HEK293 (cell line): ENCODE measurements around the gene C2orf42.
A peak's percentile ranks its signal among the peaks of the same experiment; 100 is the strongest.

ENCODE experiments used
- CTCF ChIA-PET: fragments of 350-600 bp; formaldehyde crosslinking; extraction: SDS; loops from one replicate; lab custom pipeline; 2021; ENCODE audit warnings: antibody characterized with exemption; lab: Yijun Ruan, JAX
- POLR2A ChIA-PET: fragments of 300-600 bp; formaldehyde crosslinking; extraction: SDS; loops from one replicate; lab custom pipeline; 2020; ENCODE audit warnings: antibody characterized with exemption, inconsistent platforms; lab: Yijun Ruan, JAX
- H3K27ac ChIP-seq: fragments of 200-500 bp; sonication (Bioruptor generic); 2 replicates; pipeline ENCODE4 v1.5.1; 2014; ENCODE audit warnings: low read depth, low read length, control low read depth, inconsistent platforms; ENCODE audit errors: extremely low read depth
- H3K36me3 ChIP-seq, 2 experiments: fragments of 200-500 bp in 1 of 2; sonication (Bioruptor generic) in 1 of 2; 1 replicate in 1 of 2; 2 replicates in 1 of 2; pipeline ENCODE4 v1.5.1; 2014 to 2017; ENCODE audit warnings: inconsistent platforms in 2 of 2, low read length in 2 of 2; ENCODE audit not compliant: control insufficient read depth in 2 of 2, insufficient read depth in 1 of 2
- H3K4me1 ChIP-seq: fragments of 200-500 bp; sonication (Bioruptor generic); 2 replicates; pipeline ENCODE4 v1.5.1; 2014; ENCODE audit warnings: mild to moderate bottlenecking, low read length, inconsistent platforms; ENCODE audit not compliant: control insufficient read depth, insufficient read depth
- H3K4me3 ChIP-seq: 2 replicates; pipeline ENCODE4 v1.5.1; 2011; ENCODE audit warnings: low read depth, mild to moderate bottlenecking, control low read depth, low read length, moderate library complexity
- H3K9me3 ChIP-seq: fragments of 200-500 bp; sonication (Bioruptor generic); 2 replicates; pipeline ENCODE4 v1.5.1; 2014; ENCODE audit warnings: low read depth, low read length, inconsistent platforms; ENCODE audit not compliant: control insufficient read depth, insufficient read depth
- YY2 ChIP-seq: fragments of 450-650 bp; formaldehyde crosslinking; IDR thresholded peaks from 2 replicates; pipeline ENCODE4 v1.5.1; 2016; ENCODE audit warnings: missing biosample characterization, missing genetic modification characterization
- ZBTB17 ChIP-seq: fragments of 450-650 bp; formaldehyde crosslinking; IDR thresholded peaks from 2 replicates; pipeline ENCODE4 v1.5.1; 2016; ENCODE audit warnings: missing biosample characterization, missing genetic modification characterization
- ZBTB48 ChIP-seq: fragments of 450-650 bp; formaldehyde crosslinking; IDR thresholded peaks from 2 replicates; pipeline ENCODE4 v1.5.1; 2016; ENCODE audit warnings: missing biosample characterization, missing genetic modification characterization
- ZNF138 ChIP-seq: fragments of 450-650 bp; formaldehyde crosslinking; IDR thresholded peaks from 2 replicates; pipeline ENCODE4 v1.5.1; 2016; ENCODE audit warnings: missing biosample characterization, missing genetic modification characterization, borderline replicate concordance
- ZNF16 ChIP-seq: fragments of 450-650 bp; formaldehyde crosslinking; IDR thresholded peaks from 2 replicates; pipeline ENCODE4 v1.5.1; 2016; ENCODE audit warnings: low read depth, missing biosample characterization, missing genetic modification characterization
- ZNF174 ChIP-seq: fragments of 450-650 bp; formaldehyde crosslinking; IDR thresholded peaks from 2 replicates; pipeline ENCODE4 v1.5.0; 2017; ENCODE audit warnings: missing biosample characterization, mild to moderate bottlenecking, missing genetic modification characterization
- ZNF311 ChIP-seq: fragments of 450-650 bp; formaldehyde crosslinking; IDR thresholded peaks from 2 replicates; pipeline ENCODE4 v1.5.1; 2017; ENCODE audit warnings: missing biosample characterization, missing genetic modification characterization, borderline replicate concordance
- ZNF335 ChIP-seq: fragments of 450-650 bp; formaldehyde crosslinking; conservative IDR thresholded peaks from 2 replicates; pipeline ENCODE4 v1.5.1; 2016; ENCODE audit warnings: missing biosample characterization, missing genetic modification characterization
- ZNF37A ChIP-seq: fragments of 450-650 bp; IDR thresholded peaks from 2 replicates; pipeline ENCODE4 v1.5.1; 2018; ENCODE audit warnings: missing biosample characterization, missing genetic modification characterization
- ZNF391 ChIP-seq: fragments of 450-650 bp; formaldehyde crosslinking; IDR thresholded peaks from 2 replicates; pipeline ENCODE4 v1.5.1; 2016; ENCODE audit warnings: low read depth, missing biosample characterization, missing genetic modification characterization, borderline replicate concordance
- ZNF394 ChIP-seq: fragments of 450-650 bp; formaldehyde crosslinking; IDR thresholded peaks from 2 replicates; pipeline ENCODE4 v1.5.1; 2016; ENCODE audit warnings: missing biosample characterization, missing genetic modification characterization, mild to moderate bottlenecking, moderate library complexity, borderline replicate concordance
- ZNF600 ChIP-seq: fragments of 450-650 bp; formaldehyde crosslinking; IDR thresholded peaks from 2 replicates; pipeline ENCODE4 v1.5.1; 2016; ENCODE audit warnings: missing biosample characterization, missing genetic modification characterization
- ZNF660 ChIP-seq: fragments of 450-650 bp; IDR thresholded peaks from 2 replicates; pipeline ENCODE4 v1.5.1; 2018; ENCODE audit warnings: missing biosample characterization, mild to moderate bottlenecking, missing genetic modification characterization
- TF ChIP-seq, protein P1 (sequence below): fragments of 450-650 bp; formaldehyde crosslinking; IDR thresholded peaks from 2 replicates; pipeline ENCODE4 v1.5.1; 2016; ENCODE audit warnings: missing biosample characterization, missing genetic modification characterization
- TF ChIP-seq, protein P2 (sequence below): fragments of 450-650 bp; formaldehyde crosslinking; IDR thresholded peaks from 2 replicates; pipeline ENCODE4 v1.5.1; 2016; ENCODE audit warnings: missing biosample characterization, missing genetic modification characterization

The C2orf42 gene

GRCh38 chr2:70116936-70117552, 73.8 kb downstream of the C2orf42 start:
- Histone ChIP-seq H3K4me1 (peaks cover 4% of the 10 kb centered on the region; the same call in 1 of the 2 replicates), H3K36me3 (no peaks in the 10 kb centered on the region), H3K4me3 (no peak overlapping the region), H3K27ac (no peak overlapping the region), H3K9me3 (no peaks in the 10 kb centered on the region)
- ChIA-PET POLR2A (no interaction called here), CTCF (interaction anchor here (0.6 to 1.0 kb wide), 2 partner anchors 80 to 530 kb away, joined by 4 to 5 read pairs; no protein-coding TSS in a partner anchor)
- TF ChIP-seq, protein P1, sequence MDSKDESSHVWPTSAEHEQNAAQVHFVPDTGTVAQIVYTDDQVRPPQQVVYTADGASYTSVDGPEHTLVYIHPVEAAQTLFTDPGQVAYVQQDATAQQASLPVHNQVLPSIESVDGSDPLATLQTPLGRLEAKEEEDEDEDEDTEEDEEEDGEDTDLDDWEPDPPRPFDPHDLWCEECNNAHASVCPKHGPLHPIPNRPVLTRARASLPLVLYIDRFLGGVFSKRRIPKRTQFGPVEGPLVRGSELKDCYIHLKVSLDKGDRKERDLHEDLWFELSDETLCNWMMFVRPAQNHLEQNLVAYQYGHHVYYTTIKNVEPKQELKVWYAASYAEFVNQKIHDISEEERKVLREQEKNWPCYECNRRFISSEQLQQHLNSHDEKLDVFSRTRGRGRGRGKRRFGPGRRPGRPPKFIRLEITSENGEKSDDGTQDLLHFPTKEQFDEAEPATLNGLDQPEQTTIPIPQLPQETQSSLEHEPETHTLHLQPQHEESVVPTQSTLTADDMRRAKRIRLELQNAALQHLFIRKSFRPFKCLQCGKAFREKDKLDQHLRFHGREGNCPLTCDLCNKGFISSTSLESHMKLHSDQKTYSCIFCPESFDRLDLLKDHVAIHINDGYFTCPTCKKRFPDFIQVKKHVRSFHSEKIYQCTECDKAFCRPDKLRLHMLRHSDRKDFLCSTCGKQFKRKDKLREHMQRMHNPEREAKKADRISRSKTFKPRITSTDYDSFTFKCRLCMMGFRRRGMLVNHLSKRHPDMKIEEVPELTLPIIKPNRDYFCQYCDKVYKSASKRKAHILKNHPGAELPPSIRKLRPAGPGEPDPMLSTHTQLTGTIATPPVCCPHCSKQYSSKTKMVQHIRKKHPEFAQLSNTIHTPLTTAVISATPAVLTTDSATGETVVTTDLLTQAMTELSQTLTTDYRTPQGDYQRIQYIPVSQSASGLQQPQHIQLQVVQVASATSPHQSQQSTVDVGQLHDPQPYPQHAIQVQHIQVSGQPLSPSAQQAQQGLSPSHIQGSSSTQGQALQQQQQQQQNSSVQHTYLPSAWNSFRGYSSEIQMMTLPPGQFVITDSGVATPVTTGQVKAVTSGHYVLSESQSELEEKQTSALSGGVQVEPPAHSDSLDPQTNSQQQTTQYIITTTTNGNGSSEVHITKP: peak; percentile 59
- no peak for TF ChIP-seq ZNF660 (tag by site-specific recombination)
- peak; percentile 54 for TF ChIP-seq ZNF335 (tag by site-specific recombination)

DNA sequence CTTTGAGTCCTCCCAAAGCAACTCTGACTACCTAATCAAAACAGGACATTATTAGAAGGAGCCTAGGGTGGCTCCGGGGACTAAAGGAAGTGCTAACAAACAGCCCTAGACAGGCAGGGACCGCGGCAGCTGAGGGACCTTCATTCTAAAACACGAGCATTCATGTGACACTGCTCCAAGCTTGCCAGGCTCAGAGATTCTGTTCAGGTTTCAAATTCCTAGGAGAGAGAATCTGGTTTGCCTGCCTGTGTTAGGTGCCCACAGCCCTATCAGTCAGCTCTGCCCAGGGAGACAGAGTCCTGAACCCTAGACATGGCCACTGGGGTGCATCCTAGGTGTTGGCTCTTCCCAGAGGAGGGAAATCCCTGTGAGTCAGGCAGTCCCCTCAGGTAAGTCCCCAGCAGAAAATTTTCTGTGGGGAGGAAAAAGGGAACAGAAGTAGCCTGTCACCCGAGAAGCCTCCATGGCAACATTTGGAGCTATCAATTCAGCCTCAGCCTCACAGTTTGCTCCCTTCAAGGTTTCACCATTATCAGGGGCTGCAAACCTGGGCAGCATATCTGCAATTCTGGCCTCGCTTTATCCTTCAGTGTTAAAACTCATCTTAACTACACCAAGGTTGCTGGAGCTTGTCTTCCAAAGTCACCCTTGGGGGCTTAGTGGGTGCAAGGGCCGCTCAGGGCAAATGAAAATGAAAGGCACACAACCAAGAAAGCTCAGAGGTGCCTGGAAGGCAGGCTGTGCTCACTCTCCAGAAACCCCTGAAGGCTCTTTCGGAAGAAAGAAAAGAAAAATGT, 75.0 kb downstream of the C2orf42 start:
- POLR2A ChIA-PET: no interaction called here
- Histone ChIP-seq H3K4me1 (peaks cover 4% of the 10 kb centered on the region; the same call in 1 of the 2 replicates), H3K9me3 (no peaks in the 10 kb centered on the region), H3K4me3 (no peak overlapping the region), H3K36me3 (no peaks in the 10 kb centered on the region), H3K27ac (no peak overlapping the region)
- CTCF ChIA-PET: interaction anchor here (0.6 to 1.1 kb wide), 2 partner anchors 9 to 13 kb away, joined by 3 to 7 read pairs; no protein-coding TSS in a partner anchor
- peak; percentile 74 for TF ChIP-seq ZBTB48 (tag by site-specific recombination)
- TF ChIP-seq ZNF394 (tag by site-specific recombination): no peak
- TF ChIP-seq, all 188 proteins: peak for 1

DNA sequence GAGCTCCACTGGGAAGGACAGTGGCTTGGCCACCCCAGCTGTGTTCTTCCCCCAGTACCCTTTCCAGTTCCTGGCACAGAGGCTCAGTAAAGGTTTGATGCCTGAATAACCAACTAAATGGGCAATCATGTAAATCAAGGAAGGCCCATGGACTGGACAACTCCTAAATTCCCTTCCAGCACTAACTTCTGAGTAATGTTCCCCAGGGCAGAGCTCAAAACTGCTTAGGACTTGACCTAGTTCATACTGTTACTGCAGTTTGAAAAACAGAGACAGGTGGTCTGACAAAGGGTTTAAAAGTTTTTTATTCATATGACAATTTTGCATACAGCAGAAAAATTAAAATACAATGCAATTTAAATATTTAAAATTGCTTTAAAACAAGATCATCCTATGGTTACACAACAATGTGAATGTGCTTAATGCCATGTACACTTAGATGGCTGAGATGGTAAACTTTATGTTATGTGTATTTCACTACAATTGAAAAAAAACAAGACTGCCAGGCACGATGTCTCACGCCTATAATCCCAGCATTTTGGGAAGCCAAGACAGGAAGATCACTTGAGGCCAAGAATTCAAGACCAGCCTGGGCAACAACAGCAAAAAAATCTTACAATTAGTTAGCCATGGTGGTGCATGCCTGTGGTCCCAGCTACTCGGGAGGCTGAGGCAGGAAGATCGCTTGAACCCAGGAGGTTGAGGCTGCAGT, 77.3 kb downstream of the C2orf42 start:
- TF ChIP-seq ZNF37A (no peak), ZNF16 (no peak)
- H3K4me3 ChIP-seq: no peak overlapping the region
- no peaks in the 10 kb centered on the region for H3K36me3 ChIP-seq
- ChIA-PET POLR2A (interaction anchor here (0.6 to 1.2 kb wide), 4 partner anchors 8 to 199 kb away, joined by 3 to 4 read pairs (median 3); partner anchors contain the start of gene MXD1), CTCF (no interaction called here)
- H3K27ac ChIP-seq: no peak overlapping the region
- no peaks in the 10 kb centered on the region for H3K9me3 ChIP-seq
- peaks cover 7% of the 10 kb centered on the region; the same call in 1 of the 2 replicates for H3K4me1 ChIP-seq

GRCh38 chr2:70111752-70112591, 78.8 kb downstream of the C2orf42 start:
- Histone ChIP-seq H3K4me3 (no peak overlapping the region), H3K9me3 (no peaks in the 10 kb centered on the region), H3K36me3 (no peaks in the 10 kb centered on the region), H3K4me1 (0 out of 2 replicates have a peak, but pooled peaks cover 6% of the 10 kb centered on the region), H3K27ac (no peak overlapping the region)
- CTCF ChIA-PET: interaction anchor here (0.7 kb wide), 1 partner anchor 18 kb away, joined by 4 read pairs; no protein-coding TSS in a partner anchor
- POLR2A ChIA-PET: interaction anchor here (0.7 to 1.2 kb wide), 2 partner anchors 103 to 197 kb away, joined by 3 to 6 read pairs; partner anchors contain the start of gene MXD1
- 0 out of 2 replicates have a peak, but pooled peaks have one; percentile 12 for TF ChIP-seq ZNF600 (tag by site-specific recombination)
- peak; percentile 87 for TF ChIP-seq ZBTB17 (tag by site-specific recombination)
- TF ChIP-seq ZNF311 (tag by site-specific recombination): no peak
- TF ChIP-seq, protein P2, sequence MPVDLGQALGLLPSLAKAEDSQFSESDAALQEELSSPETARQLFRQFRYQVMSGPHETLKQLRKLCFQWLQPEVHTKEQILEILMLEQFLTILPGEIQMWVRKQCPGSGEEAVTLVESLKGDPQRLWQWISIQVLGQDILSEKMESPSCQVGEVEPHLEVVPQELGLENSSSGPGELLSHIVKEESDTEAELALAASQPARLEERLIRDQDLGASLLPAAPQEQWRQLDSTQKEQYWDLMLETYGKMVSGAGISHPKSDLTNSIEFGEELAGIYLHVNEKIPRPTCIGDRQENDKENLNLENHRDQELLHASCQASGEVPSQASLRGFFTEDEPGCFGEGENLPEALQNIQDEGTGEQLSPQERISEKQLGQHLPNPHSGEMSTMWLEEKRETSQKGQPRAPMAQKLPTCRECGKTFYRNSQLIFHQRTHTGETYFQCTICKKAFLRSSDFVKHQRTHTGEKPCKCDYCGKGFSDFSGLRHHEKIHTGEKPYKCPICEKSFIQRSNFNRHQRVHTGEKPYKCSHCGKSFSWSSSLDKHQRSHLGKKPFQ (tag by site-specific recombination): no peak
- TF ChIP-seq ZNF174: no peak
- no peak for TF ChIP-seq ZNF391 (tag by site-specific recombination)
- no peak for TF ChIP-seq ZNF138 (tag by site-specific recombination)
- TF ChIP-seq YY2 (tag by site-specific recombination): no peak
